OCI-LY1 (cell line): ENCODE data around the gene GIMAP1.

Experiments
- H2AFZ ChIP-seq: fragments of 200-600 bp; sonication (generic), shearing (Covaris generic); 2 replicates; pipeline ENCODE4 v1.6.0; 2014; ENCODE audit warnings: antibody characterized with exemption, mild to moderate bottlenecking, low read length
- H3F3A ChIP-seq: fragments of 200-600 bp; sonication (generic), shearing (Covaris generic); 2 replicates; pipeline ENCODE4 v1.6.0; 2014; ENCODE audit warnings: mild to moderate bottlenecking, antibody characterized with exemption, low read length, moderate library complexity; ENCODE audit not compliant: insufficient read depth
- H3K27ac ChIP-seq: fragments of 200-600 bp; sonication (generic); 2 replicates; pipeline ENCODE4 v1.5.1; 2014; ENCODE audit warnings: low read length, mixed run types, mild to moderate bottlenecking, low read depth; ENCODE audit not compliant: poor library complexity, severe bottlenecking
- H3K27me3 ChIP-seq: fragments of 200-600 bp; sonication (generic); 2 replicates; pipeline ENCODE4 v1.6.0; 2014; ENCODE audit warnings: antibody characterized with exemption, mild to moderate bottlenecking, low read length, moderate library complexity; ENCODE audit not compliant: insufficient read depth
- H3K36me3 ChIP-seq: fragments of 200-600 bp; sonication (generic); 2 replicates; pipeline ENCODE4 v1.6.1; 2014; ENCODE audit warnings: mild to moderate bottlenecking, antibody characterized with exemption, low read length, moderate library complexity, mixed read lengths; ENCODE audit not compliant: insufficient read depth
- H3K4me1 ChIP-seq: fragments of 200-600 bp; sonication (generic); 2 replicates; pipeline ENCODE4 v1.5.1; 2014; ENCODE audit warnings: mild to moderate bottlenecking, low read length, moderate library complexity; ENCODE audit not compliant: insufficient read depth, severe bottlenecking
- H3K4me2 ChIP-seq: fragments of 200-600 bp; sonication (generic), shearing (Covaris generic); 2 replicates; pipeline ENCODE4 v1.6.1; 2014; ENCODE audit warnings: low read length
- H3K4me3 ChIP-seq: fragments of 200-600 bp; sonication (generic); 2 replicates; pipeline ENCODE4 v1.5.1; 2014; ENCODE audit warnings: low read length, low read depth, mild to moderate bottlenecking, mixed read lengths; ENCODE audit not compliant: poor library complexity, severe bottlenecking
- H3K79me2 ChIP-seq: fragments of 200-600 bp; shearing (Covaris generic); 2 replicates; pipeline ENCODE4 v1.6.1; 2016; ENCODE audit warnings: mixed run types, low read length, mixed read lengths; ENCODE audit not compliant: insufficient read depth
- H3K9ac ChIP-seq: fragments of 200-600 bp; sonication (generic), shearing (Covaris generic); 2 replicates; pipeline ENCODE4 v1.6.1; 2014; ENCODE audit warnings: mild to moderate bottlenecking, low read length, mixed read lengths
- H3K9me2 ChIP-seq: fragments of 200-600 bp; sonication (generic), shearing (Covaris generic); 2 replicates; pipeline ENCODE4 v1.6.1; 2014; ENCODE audit warnings: low read depth, mild to moderate bottlenecking, low read length, mixed read lengths
- H3K9me3 ChIP-seq: fragments of 200-600 bp; shearing (Covaris generic); 2 replicates; pipeline ENCODE4 v1.6.1; 2014; ENCODE audit warnings: low read length, mixed read lengths
- H4K20me1 ChIP-seq: fragments of 200-600 bp; sonication (generic), shearing (Covaris generic); 2 replicates; pipeline ENCODE4 v1.6.0; 2016; ENCODE audit warnings: mild to moderate bottlenecking, low read length; ENCODE audit not compliant: insufficient read depth
- EZH2 ChIP-seq: fragments of 200-600 bp; sonication (generic), shearing (Covaris generic); IDR thresholded peaks from 2 replicates; pipeline ENCODE4 v1.8.0; 2017; ENCODE audit warnings: borderline replicate concordance, mixed run types, mild to moderate bottlenecking, antibody characterized with exemption, low read length, moderate library complexity, mixed read lengths
- TF ChIP-seq, protein P1 (sequence below): fragments of 200-600 bp; sonication (generic), shearing (Covaris generic); IDR thresholded peaks from 2 replicates; pipeline ENCODE4 v1.5.1; 2017; ENCODE audit warnings: mild to moderate bottlenecking, antibody characterized with exemption, low read length, moderate library complexity, mixed read lengths

Gene GIMAP1

DNA sequence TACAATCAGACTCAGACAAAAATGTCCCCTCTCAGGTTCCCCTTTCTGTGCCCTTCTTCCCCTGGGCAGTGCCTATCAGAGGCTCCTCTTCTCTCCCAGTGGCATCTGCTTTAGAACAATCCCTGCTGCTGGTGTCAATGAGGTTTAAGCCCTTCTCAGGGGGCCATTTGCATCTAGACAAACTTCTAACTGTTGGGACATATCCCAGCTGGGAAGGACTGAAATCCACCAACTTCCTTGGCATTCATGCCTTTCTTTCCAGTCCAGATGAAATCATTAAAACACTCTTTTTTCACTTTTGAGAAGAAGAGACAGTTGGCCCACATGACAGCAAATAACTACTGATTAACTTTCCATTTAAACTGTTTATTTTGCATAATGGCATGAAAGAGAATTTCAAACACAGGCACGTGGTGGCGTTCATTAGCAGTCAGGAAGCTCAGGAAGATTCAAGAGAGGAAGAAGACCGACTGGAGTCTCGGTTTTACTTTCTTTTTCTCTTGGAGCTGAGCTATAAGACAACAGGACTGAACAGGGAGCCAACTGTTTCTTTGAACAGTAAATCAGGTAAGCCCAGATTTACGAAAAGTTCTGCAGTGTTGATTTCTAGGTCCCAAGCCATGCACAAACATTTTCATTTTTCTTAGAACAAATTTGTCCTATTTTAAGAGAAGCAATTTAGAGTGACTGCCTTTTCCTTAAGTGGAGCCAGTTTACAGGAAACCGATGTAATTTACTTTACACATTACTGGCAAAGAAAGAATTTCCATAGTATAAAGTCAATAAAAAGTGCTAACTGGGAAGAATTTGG lies 31.0 kb upstream of the GIMAP1 start, which contains the start of gene GIMAP2:
Gene GIMAP2, plus strand, starts transcription at position 488 of the 811 bp plus-strand sequence. CDS start 1,354 bp downstream, outside the sequence.
- Histone ChIP-seq H3K4me1 (no peaks in the 10 kb centered on the region), H3K9me3 (no peaks in the 10 kb centered on the region), H2AFZ (no peak within 1 kb of the TSS), H3K4me2 (no peak within 1 kb of the TSS; the same call in 1 of the 2 replicates), H3K36me3 (no peaks in the 10 kb centered on the region), H3K79me2 (no peaks in the 10 kb centered on the region), H3K27me3 (no peaks in the 10 kb centered on the region), H3K9ac (no peak within 1 kb of the TSS), H4K20me1 (no peaks in the 10 kb centered on the region), H3F3A (no peaks in the 10 kb centered on the region), H3K9me2 (no peaks in the 10 kb centered on the region), H3K4me3 (no peak within 1 kb of the TSS), H3K27ac (no peak within 1 kb of the TSS)
- TF ChIP-seq, protein P1, sequence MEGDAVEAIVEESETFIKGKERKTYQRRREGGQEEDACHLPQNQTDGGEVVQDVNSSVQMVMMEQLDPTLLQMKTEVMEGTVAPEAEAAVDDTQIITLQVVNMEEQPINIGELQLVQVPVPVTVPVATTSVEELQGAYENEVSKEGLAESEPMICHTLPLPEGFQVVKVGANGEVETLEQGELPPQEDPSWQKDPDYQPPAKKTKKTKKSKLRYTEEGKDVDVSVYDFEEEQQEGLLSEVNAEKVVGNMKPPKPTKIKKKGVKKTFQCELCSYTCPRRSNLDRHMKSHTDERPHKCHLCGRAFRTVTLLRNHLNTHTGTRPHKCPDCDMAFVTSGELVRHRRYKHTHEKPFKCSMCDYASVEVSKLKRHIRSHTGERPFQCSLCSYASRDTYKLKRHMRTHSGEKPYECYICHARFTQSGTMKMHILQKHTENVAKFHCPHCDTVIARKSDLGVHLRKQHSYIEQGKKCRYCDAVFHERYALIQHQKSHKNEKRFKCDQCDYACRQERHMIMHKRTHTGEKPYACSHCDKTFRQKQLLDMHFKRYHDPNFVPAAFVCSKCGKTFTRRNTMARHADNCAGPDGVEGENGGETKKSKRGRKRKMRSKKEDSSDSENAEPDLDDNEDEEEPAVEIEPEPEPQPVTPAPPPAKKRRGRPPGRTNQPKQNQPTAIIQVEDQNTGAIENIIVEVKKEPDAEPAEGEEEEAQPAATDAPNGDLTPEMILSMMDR, result no peak
- no peak for TF ChIP-seq EZH2

DNA sequence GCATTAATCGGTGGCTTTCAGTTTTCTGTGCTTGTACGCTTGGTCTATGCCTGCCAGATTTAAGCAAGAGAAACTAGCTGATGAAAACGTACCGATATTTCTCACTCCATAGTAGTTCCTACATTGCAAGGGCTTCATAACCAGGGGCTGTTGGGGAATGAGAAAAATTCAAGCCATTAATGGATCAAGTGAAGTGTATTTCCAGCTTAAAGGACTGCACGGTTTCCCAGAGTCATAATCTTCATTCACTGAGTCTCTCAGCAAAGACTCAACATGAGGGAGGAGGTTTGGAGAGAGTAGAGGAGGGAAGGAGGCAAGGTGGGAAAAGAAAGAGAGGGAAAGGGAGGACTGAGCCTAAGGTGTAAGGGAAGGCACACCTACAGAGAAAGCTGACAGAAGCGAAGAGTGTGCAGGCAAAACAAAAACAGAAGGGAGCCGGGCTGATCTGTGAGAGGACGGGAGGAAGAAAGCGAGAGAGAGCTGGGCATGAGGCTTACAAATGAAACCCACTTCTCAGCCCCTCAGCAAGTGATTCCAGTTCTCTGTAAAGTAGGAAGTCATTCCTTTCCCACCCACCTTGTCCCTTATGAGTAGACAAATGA lies 30.3 kb upstream of the GIMAP1 start:
- H3K4me1 ChIP-seq, result no peaks in the 10 kb centered on the region
- H3K9me3 ChIP-seq, result no peaks in the 10 kb centered on the region
- no peak overlapping the region for H3K9ac ChIP-seq
- no peak overlapping the region for H3K4me2 ChIP-seq
- no peaks in the 10 kb centered on the region for H3K79me2 ChIP-seq
- no peaks in the 10 kb centered on the region for H3K36me3 ChIP-seq
- no peak overlapping the region for H2AFZ ChIP-seq
- H3K27me3 ChIP-seq, result 0 out of 2 replicates have a peak, but pooled peaks cover 4% of the 10 kb centered on the region
- no peaks in the 10 kb centered on the region for H4K20me1 ChIP-seq
- H3K9me2 ChIP-seq, result no peaks in the 10 kb centered on the region
- H3F3A ChIP-seq, result no peaks in the 10 kb centered on the region
- TF ChIP-seq, protein P1, result no peak
- no peak for TF ChIP-seq EZH2
- no peak overlapping the region for H3K4me3 ChIP-seq
- no peak overlapping the region for H3K27ac ChIP-seq

DNA sequence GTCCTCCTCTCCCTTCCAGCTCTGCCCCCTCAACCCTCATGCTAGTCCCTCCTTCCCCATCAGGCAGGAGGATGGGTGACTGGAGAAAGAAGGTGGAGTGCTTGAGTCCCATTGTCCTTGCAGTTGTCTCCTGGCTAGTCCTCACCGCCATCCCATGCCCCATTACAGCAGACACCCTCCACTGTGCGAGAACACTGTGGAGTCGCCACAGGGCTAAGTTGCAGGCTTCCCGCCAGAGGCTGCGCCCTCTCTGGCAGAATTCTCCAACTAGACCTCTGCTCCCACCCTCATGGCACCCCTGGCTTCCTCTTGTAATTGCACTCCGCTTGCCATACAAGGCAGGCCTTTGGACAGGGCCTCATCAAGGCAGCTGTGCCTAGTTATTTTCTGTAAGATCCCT lies 27.8 kb upstream of the GIMAP1 start:
- H3F3A ChIP-seq, result no peaks in the 10 kb centered on the region
- H3K9ac ChIP-seq, result no peak overlapping the region
- H4K20me1 ChIP-seq, result no peaks in the 10 kb centered on the region
- no peaks in the 10 kb centered on the region for H3K9me2 ChIP-seq
- H3K36me3 ChIP-seq, result no peaks in the 10 kb centered on the region
- H2AFZ ChIP-seq, result no peak overlapping the region
- no peak overlapping the region for H3K4me3 ChIP-seq
- H3K79me2 ChIP-seq, result no peaks in the 10 kb centered on the region
- no peak overlapping the region for H3K27ac ChIP-seq
- H3K4me1 ChIP-seq, result no peaks in the 10 kb centered on the region
- no peak for TF ChIP-seq EZH2
- TF ChIP-seq, protein P1, result no peak
- H3K27me3 ChIP-seq, result 0 out of 2 replicates have a peak, but pooled peaks cover 6% of the 10 kb centered on the region
- H3K4me2 ChIP-seq, result no peak overlapping the region
- no peaks in the 10 kb centered on the region for H3K9me3 ChIP-seq
